GM18498 (cell line): ENCODE data around the gene LRRC27.
A peak's percentile ranks its signal among the peaks of the same experiment; 100 is the strongest.

ENCODE experiments used
- ATAC-seq: cut with Tn5 transposase; IDR thresholded peaks from one replicate; pipeline ENCODE4 v1.9.1; 2021; ENCODE audit warnings: mild to moderate bottlenecking, moderate library complexity; ENCODE audit not compliant: unreplicated experiment

LRRC27 gene

DNA sequence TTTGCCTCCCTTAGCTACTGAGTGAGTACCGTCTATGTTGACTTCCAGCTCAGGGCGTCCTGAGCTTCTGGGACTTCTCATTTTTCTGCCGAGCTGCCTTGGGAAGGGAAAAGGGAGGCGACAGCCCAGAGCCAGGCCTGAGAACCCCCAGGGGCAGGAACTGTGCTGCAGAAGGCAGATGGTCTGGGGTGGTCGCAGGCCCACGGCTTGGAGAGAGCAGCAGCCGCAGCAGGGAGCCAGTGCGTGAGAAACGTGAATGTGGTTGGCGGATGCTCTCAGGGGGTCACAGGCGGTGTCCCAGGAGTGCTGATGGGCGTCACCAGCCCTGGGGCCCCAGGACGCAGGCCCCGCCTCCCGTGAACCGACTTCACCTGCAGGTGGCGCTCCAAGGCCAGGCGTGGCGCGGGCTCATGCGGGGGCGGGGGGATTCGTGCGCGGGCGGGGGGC is 55.8 kb downstream of the LRRC27 start:
- ATAC-seq, result peak; percentile 62

DNA sequence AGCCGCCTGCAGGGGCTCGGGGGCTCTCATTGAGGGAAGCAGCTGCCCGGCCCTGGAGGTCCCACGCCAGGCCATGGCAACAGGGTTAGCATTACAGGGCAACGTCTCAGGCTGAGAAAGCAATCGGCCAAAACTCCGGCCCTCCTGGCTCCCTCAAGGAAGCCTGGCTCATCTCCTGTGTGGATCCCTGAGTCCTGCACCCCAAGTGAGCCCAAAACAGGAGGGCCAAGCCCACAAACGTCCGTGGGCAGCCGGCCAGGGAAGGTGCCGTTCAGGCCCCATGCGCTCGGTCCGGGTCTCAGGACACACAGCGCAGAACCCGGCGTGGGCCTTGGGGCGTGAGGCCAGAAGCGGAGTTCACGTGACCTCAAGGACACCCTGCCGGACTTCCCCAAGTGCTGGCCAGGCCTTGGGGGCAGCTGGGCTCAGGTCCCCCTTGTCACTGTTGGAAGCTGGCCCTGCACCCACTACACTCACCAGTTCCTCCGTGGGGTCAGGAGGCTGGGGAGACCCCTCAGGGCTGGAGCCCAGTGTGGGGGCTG is 57.0 kb downstream of the LRRC27 start:
- ATAC-seq, result no peak

GRCh38 chr10:132389433-132390169 is 57.6 kb downstream of the LRRC27 start:
- ATAC-seq, result no peak

- no peak for ATAC-seq
Observed at GRCh38 chr10:132390170-132390920, 58.4 kb downstream of the LRRC27 start.

DNA sequence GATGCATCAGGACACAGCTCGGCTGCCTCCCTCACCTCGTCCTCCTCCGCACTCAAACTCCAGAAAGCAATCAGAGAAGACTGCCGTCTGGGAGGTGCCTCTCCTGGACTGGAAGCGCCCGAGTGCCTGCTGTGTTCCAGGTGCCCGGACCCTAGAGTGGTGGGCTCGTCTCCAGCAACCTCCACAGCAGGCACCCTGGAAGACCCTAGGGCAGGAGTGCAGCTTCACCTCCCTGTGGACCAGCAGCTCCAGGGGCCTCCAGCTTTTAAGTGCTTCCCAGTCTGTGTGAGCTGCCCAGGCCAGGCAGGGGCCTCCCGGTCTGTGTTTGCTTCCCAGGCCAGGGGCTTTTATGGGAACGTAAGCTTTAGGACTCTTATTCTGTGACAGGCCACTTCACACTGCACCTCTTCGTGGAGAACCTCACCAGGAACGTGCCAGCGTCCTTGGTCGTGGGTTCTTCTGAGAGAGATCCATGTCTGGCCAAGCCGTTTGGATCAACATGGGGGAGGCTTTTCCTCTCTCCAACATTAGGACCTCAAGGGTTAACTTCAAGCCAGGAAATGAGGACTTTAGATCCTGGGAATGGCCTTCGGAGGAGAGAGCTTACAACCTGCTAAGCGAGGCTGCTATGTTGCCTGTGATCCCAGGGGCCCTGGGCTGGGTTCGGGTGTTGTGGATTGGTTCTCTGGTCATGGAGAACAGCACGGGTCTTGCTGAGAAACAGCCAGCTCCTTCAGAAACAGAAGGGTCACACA is 59.1 kb downstream of the LRRC27 start:
- ATAC-seq, result no peak

- ATAC-seq, result no peak
Observed at GRCh38 chr10:132391676-132392020, 59.7 kb downstream of the LRRC27 start.

DNA sequence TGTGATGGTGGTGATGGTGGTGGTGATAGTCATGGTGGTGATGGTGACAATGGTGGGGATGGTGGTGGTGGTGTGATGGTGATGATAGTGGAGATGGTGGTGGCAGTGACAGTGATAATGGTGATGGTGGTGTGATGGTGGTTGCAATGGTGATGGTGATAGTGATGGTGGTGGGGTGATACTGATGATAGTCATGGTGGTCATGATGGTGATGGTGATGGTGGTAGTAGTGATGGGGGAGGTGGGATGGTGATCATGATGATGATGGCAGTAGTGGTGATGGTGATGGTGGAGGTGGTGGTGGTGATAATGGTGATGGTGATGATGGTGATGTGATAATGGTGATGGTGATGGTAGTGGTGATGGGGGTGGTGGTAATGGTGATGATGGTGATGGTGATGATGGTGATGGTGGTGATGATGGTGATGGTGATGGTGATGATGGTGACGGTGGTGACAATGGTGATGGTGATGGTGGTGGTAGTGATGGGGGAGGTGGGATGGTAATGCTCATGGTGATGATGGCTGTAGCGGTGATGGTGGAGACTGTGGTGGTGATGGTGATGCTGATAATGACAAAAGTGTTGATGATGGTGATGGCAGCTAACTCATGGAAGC is 60.3 kb downstream of the LRRC27 start:
- no peak for ATAC-seq

GRCh38 chr10:132392811-132393694 is 61.1 kb downstream of the LRRC27 start:
- no peak for ATAC-seq

GRCh38 chr10:132393695-132394181 is 61.7 kb downstream of the LRRC27 start:
- no peak for ATAC-seq

DNA sequence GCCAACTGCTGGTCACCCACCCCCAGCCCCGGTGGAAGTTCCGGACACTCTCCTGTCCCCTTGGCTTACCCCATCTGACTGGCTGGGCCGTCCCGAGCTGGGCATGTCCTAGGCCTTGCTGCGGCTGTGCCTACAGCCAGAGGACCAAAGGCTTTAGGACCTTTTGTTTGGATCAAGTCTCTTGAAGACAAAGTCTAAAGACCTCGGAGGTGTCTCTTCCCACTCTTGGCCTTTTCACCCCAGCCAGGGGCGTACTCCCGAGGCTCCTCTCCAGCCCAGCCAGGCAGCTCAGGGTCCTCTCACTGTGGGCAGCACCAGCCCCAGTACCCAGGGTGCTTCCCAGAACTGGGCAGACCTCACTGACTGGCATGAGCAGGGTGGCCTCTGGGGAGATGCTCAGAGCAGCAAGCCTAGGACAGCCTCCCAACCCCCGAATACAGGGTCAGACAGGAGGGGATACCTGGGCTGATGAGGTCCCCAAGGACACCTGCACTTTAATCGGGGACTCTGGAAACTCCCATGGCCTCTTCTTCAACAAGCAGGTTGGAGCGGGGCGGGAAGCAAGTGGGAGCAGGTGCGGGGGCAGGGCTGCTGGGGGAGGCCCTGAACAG is 62.3 kb downstream of the LRRC27 start:
- ATAC-seq, result no peak

- ATAC-seq, result no peak
Observed at GRCh38 chr10:132394936-132395703, 63.1 kb downstream of the LRRC27 start.

DNA sequence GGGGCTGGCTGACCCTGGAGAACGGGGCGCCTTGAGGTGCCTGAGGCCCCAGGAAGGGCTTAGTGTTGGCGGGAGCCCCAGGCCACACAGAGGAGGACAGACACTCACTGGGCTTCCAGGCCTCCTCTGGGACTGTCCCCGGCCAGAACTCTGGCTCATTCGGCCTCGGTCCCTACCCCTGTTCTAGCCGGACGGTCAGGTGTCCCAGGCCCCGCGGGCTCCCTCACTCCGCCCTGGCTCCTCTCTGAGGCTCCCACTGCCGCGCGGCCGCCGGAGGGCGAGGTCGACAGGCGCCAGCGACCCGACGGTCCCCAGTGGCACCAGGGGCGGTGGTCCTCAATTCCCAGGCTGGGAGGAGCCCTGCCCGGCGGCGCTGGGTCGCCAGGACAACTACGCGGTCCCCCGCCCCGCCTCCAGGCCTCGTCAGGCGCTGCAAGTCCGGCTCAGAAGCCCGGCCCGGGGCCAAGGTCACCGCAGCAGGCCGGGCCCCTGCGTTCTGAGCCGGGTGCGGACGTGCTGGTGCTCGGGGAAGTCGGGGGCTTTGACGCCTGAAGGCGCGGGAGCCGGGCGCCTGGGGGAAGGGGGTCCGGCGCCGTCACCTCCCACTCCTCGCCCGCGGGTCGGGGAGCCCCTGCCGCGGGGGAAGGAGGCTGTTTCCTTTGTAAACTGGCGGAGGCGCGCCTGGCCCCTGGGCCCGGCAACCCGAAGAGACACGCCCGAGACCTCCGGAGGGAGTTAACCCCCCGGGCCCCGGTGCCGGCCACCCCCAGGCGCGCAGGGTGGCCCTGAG is 63.9 kb downstream of the LRRC27 start:
- ATAC-seq, result peak; percentile 15

DNA sequence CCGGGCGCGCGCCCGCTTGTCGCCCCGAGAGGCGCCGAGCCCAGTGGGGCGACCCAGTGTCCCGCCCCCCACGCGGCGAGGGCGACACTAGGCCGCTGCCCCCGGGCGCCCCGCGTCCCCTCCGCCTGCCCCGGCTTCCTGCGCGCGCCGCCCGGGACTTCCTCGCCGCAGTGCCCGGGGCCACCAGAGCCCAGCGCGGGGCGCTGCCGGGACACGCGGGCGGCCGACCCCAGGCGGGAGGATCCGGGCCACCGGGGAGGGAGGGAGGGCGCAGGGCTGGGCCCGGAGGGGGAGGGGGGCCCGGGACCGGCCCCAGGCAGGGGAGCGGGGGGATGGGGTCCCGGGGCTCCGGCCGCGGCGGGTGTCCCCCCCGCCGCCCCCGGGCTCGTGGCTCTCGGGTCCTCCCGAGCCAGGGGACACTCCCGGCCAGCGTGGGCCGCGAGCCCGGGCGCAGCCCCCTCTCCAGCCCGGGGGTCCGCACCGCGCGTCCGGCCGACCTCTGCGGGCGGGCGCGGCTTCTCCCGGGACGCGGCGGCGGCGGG is 64.6 kb downstream of the LRRC27 start:
- peak; percentile 54 for ATAC-seq

GRCh38 chr10:132397036-132397541 is 65.1 kb downstream of the LRRC27 start, which contains the start of gene PWWP2B:
TSS of gene PWWP2B (plus strand) at chr10:132397200. CDS start at chr10:132397227, 27 bp downstream.
- peak; percentile 59 for ATAC-seq

DNA sequence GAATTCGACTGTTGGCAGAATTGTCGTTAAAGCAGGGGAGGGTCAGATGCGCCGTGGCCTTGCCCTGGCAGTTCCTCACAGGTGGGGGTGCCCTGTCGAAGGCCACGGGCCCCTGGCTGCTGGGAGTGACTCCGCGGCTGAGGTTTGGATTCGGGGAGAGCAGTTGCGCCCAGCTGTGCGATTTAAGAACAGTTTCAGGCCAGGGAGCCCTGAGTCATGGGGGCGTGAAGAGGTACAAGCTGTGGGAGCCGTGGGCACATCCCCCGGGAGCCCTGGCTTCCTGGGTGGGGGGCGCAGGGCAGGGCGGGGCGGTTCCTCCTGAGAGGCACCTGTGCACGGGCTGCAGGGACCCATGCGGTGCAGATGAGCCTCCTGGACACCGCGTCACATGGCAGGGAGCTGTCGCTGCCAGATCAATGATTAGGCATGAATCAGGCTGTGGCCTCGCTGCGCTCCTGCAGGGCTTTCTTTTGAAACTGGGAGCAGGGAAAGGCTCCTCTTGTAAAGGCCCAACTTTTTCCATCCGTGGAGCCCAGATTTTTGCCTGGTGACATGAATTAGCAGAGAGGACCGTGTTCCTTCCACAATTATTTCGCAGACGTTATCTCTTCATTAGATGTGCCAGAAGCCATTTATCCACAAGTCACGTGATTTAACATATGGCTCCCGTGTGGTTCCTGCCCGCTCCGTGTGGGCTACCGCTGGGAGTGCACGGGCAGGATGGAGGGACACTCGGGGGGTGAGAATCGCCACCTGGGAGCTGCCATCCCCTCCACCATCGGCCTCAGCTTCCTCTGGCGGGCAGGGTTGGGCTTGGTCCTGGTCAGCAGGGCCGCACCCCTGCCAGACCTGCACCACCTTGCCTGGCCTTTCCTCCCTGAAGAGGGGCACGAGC is 65.9 kb downstream of the LRRC27 start:
- peak; percentile 30 for ATAC-seq

DNA sequence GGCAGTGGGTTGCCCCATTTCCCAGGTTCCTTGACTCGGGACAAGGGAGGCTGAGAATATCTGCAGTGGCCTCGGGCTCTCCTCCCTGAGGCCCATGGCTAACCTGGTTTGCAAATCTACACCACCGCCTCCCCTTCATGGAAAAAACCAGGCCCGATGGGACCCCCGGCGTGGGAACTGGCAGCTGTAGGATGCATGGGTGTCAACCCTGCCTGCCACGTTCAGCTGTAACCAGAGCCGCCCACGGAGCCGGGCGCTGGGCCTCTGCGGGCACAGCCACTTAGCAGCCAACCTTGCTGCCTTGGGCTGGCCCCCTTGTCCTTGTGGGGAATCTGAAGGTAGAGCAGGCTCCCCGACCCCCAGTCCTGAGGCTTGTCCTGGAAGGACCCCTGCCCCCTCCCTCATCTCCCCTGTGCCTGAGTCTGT is 66.6 kb downstream of the LRRC27 start:
- no peak for ATAC-seq
